H9 (cell line): ENCODE data around the gene ANAPC2. TPM values are rescaled to one million over a fixed set of nuclear protein-coding genes. Genes with fewer than 3 reads are reported as not detected.
A peak's percentile ranks its signal among the peaks of the same experiment; 100 is the strongest.

ENCODE experiments used
- DNase-seq: peaks from one replicate; pipeline ENCODE4 v3.0.0-alpha.2; 2017
- H2AFZ ChIP-seq: one replicate; pipeline ENCODE4 v1.6.1; 2013; ENCODE audit warnings: mild to moderate bottlenecking, low read length, control low read depth, moderate library complexity
- H2AK5ac ChIP-seq: 2 replicates; pipeline ENCODE4 v1.6.1; 2013; ENCODE audit warnings: low read length, control low read depth, mixed read lengths; ENCODE audit not compliant: insufficient read length
- H2BK120ac ChIP-seq: one replicate; pipeline ENCODE4 v1.6.1; 2013; ENCODE audit warnings: low read depth, mild to moderate bottlenecking, low read length, control low read depth, inconsistent platforms; ENCODE audit not compliant: poor library complexity, severe bottlenecking
- H2BK12ac ChIP-seq: 2 replicates; pipeline ENCODE4 v1.6.1; 2013; ENCODE audit warnings: low read length, control low read depth, mixed read lengths, low read depth; ENCODE audit not compliant: insufficient read length
- H2BK15ac ChIP-seq: 2 replicates; pipeline ENCODE4 v1.6.1; 2013; ENCODE audit warnings: low read depth, low read length, control low read depth
- H2BK20ac ChIP-seq: one replicate; pipeline ENCODE4 v1.6.1; 2013; ENCODE audit warnings: low read depth, mild to moderate bottlenecking, low read length, control low read depth, inconsistent platforms; ENCODE audit not compliant: poor library complexity, severe bottlenecking
- H2BK5ac ChIP-seq: 2 replicates; pipeline ENCODE4 v1.6.1; 2013; ENCODE audit warnings: low read length, control low read depth, mixed read lengths; ENCODE audit not compliant: insufficient read length
- H3K14ac ChIP-seq: 2 replicates; pipeline ENCODE4 v1.6.1; 2013; ENCODE audit warnings: low read length, control low read depth; ENCODE audit not compliant: insufficient read depth
- H3K18ac ChIP-seq: 2 replicates; pipeline ENCODE4 v1.6.1; 2013; ENCODE audit warnings: low read depth, mild to moderate bottlenecking, mixed read lengths, low read length, control low read depth; ENCODE audit not compliant: insufficient read length
- H3K23ac ChIP-seq: 2 replicates; pipeline ENCODE4 v1.6.1; 2013; ENCODE audit warnings: low read length, control low read depth, mixed read lengths, low read depth; ENCODE audit not compliant: insufficient read length
- H3K23me2 ChIP-seq: 2 replicates; pipeline ENCODE4 v1.6.1; 2013; ENCODE audit warnings: low read depth, mild to moderate bottlenecking, mixed read lengths, low read length, control low read depth; ENCODE audit not compliant: insufficient read length, poor library complexity, severe bottlenecking
- H3K27ac ChIP-seq: 2 replicates; pipeline ENCODE4 v1.5.1; 2013; ENCODE audit warnings: low read length, control low read depth, mixed read lengths, low read depth; ENCODE audit not compliant: insufficient read length
- H3K27me3 ChIP-seq: 2 replicates; pipeline ENCODE4 v1.6.1; 2013; ENCODE audit warnings: low read length, control low read depth, inconsistent platforms; ENCODE audit not compliant: insufficient read depth
- H3K4ac ChIP-seq: 2 replicates; pipeline ENCODE4 v1.6.1; 2013; ENCODE audit warnings: low read depth, mild to moderate bottlenecking, control low read depth, inconsistent platforms, low read length, moderate library complexity
- H3K4me1 ChIP-seq: 2 replicates; pipeline ENCODE4 v1.6.1; 2013; ENCODE audit warnings: low read length, control low read depth, inconsistent platforms; ENCODE audit not compliant: insufficient read depth
- H3K4me2 ChIP-seq: 2 replicates; pipeline ENCODE4 v1.6.1; 2013; ENCODE audit warnings: low read length, control low read depth, mixed read lengths; ENCODE audit not compliant: insufficient read length, insufficient read depth
- H3K56ac ChIP-seq: 2 replicates; pipeline ENCODE4 v1.6.1; 2013; ENCODE audit warnings: low read depth, mild to moderate bottlenecking, mixed read lengths, low read length, control low read depth; ENCODE audit not compliant: insufficient read length
- H3K79me1 ChIP-seq: 2 replicates; pipeline ENCODE4 v1.6.1; 2013; ENCODE audit warnings: low read depth, mild to moderate bottlenecking, moderate library complexity, low read length, control low read depth, inconsistent platforms; ENCODE audit not compliant: insufficient read depth, poor library complexity, severe bottlenecking
- H3K79me2 ChIP-seq: 2 replicates; pipeline ENCODE4 v1.6.1; 2013; ENCODE audit warnings: low read length, control low read depth, inconsistent platforms; ENCODE audit not compliant: insufficient read depth
- H3K9ac ChIP-seq: 2 replicates; pipeline ENCODE4 v1.6.1; 2013; ENCODE audit warnings: low read length, control low read depth, mixed read lengths; ENCODE audit not compliant: insufficient read length; ENCODE audit errors: extremely low read depth
- H3K9me3 ChIP-seq: one replicate; pipeline ENCODE4 v1.6.1; 2013; ENCODE audit warnings: low read depth, low read length, inconsistent platforms; ENCODE audit not compliant: control insufficient read depth
- H3T11ph ChIP-seq: one replicate; pipeline ENCODE4 v1.6.1; 2013; ENCODE audit warnings: mild to moderate bottlenecking, low read length, control low read depth, inconsistent platforms
- H4K20me1 ChIP-seq: one replicate; pipeline ENCODE4 v1.6.1; 2013; ENCODE audit not compliant: control insufficient read depth, insufficient read length, insufficient read depth
- H4K5ac ChIP-seq: 2 replicates; pipeline ENCODE4 v1.6.1; 2013; ENCODE audit warnings: low read depth, mild to moderate bottlenecking, mixed read lengths, low read length, control low read depth; ENCODE audit not compliant: insufficient read length
- H4K8ac ChIP-seq: replicated peaks from 2 replicates; pipeline ENCODE4 v1.6.1; 2013; ENCODE audit warnings: low read length, control low read depth, mixed read lengths, low read depth; ENCODE audit not compliant: insufficient read length
- H4K91ac ChIP-seq: 2 replicates; pipeline ENCODE4 v1.6.1; 2013; ENCODE audit warnings: low read depth, mild to moderate bottlenecking, moderate library complexity, mixed read lengths, low read length, control low read depth; ENCODE audit not compliant: insufficient read length
- H3K27ac Mint-ChIP-seq, 3 experiments: 2 replicates in 2 of 3; 3 replicates in 1 of 3; pipeline ENCODE4 v1.8.0; 2020 to 2021; ENCODE audit warnings: mixed read lengths in 3 of 3, mild to moderate bottlenecking in 1 of 3, moderate library complexity in 1 of 3
- H3K27me3 Mint-ChIP-seq: 2 replicates; pipeline ENCODE4 v1.8.0; 2021; ENCODE audit warnings: low read depth, mild to moderate bottlenecking, moderate library complexity, mixed read lengths
- H3K36me3 Mint-ChIP-seq, 3 experiments: 2 replicates in 2 of 3; 3 replicates in 1 of 3; pipeline ENCODE4 v1.8.0; 2020 to 2021; ENCODE audit warnings: low read depth in 3 of 3, mixed read lengths in 3 of 3; ENCODE audit not compliant: insufficient read depth in 1 of 3
- H3K4me1 Mint-ChIP-seq, 2 experiments: 2 replicates each; pipeline ENCODE4 v1.8.0; 2020; ENCODE audit warnings: mixed read lengths in 2 of 2
- H3K4me3 Mint-ChIP-seq, 2 experiments: 2 replicates in 1 of 2; 3 replicates in 1 of 2; pipeline ENCODE4 v1.8.0; 2020 to 2021; ENCODE audit warnings: mild to moderate bottlenecking in 2 of 2, mixed read lengths in 2 of 2, moderate library complexity in 1 of 2
- H3K9me3 Mint-ChIP-seq, 2 experiments: 2 replicates in 1 of 2; 3 replicates in 1 of 2; pipeline ENCODE4 v1.8.0; 2020; ENCODE audit warnings: mild to moderate bottlenecking in 2 of 2, mixed read lengths in 2 of 2, moderate library complexity in 1 of 2
- CTCF ChIP-seq: fragments of 200-600 bp; sonication (generic); conservative IDR thresholded peaks from 3 replicates; pipeline ENCODE4 v1.8.0; 2021; ENCODE audit warnings: antibody characterized with exemption, mild to moderate bottlenecking
- WGBS: extraction: QIAGEN DNeasy Blood & Tissue Kit; methylation state at CpG from one replicate; pipeline ENCODE4 v1.1.7; 2013; ENCODE audit warnings: missing lambda C conversion rate, low lambda C conversion rate, mixed read lengths; ENCODE audit not compliant: insufficient read length; ENCODE audit errors: extremely low coverage; 5-methylcytosine and 5-hydroxymethylcytosine counted together
- total RNA-seq: library from RNA; stranded (reverse); gene quantifications from 2 replicates; pipeline ENCODE4 v1.2.1, GENCODE V29; 2021

Gene ANAPC2
- total RNA-seq, 1 experiment from 2014 or later: 54.8 TPM

GRCh38 chr9:137218754-137219271 is 30.5 kb upstream of the ANAPC2 start:
- no peak overlapping the region for H3K4me2 ChIP-seq
- no peak overlapping the region for H3K56ac ChIP-seq
- no peak overlapping the region for H4K5ac ChIP-seq
- no peak overlapping the region for H2AFZ ChIP-seq
- H3K4ac ChIP-seq: no peak overlapping the region
- H3K4me1 Mint-ChIP-seq: peaks cover 4 to 8% of the 10 kb centered on the region in 2 experiments
- H4K91ac ChIP-seq: no peak overlapping the region
- H3K9me3 Mint-ChIP-seq: no peaks in the 10 kb centered on the region
- H2BK12ac ChIP-seq: no peak overlapping the region
- no peak overlapping the region for H4K8ac ChIP-seq
- no peak overlapping the region for H3K18ac ChIP-seq
- H3K79me2 ChIP-seq: no peaks in the 10 kb centered on the region
- no peak overlapping the region for H3K9ac ChIP-seq
- no peak overlapping the region for H2BK120ac ChIP-seq
- no peaks in the 10 kb centered on the region for H3K27me3 Mint-ChIP-seq
- no peaks in the 10 kb centered on the region for H3K79me1 ChIP-seq
- H3K23ac ChIP-seq: no peak overlapping the region
- H3K23me2 ChIP-seq: peaks cover 12% of the 10 kb centered on the region
- H3K36me3 Mint-ChIP-seq: peaks cover 3 to 19% (median 5%) of the 10 kb centered on the region in 3 experiments; a peak in 3 of 7 replicates
- H3K27ac Mint-ChIP-seq: 0 out of 7 replicates have a peak overlapping the region, but pooled peaks of 1 of the 3 experiments have one; percentile 57
- no peak for TF ChIP-seq CTCF
- no peak overlapping the region; a peak in 1 of 5 replicates for H3K4me3 Mint-ChIP-seq
- DNase-seq: no peak
- H3K27me3 ChIP-seq: no peaks in the 10 kb centered on the region
- H3K4me1 ChIP-seq: no peaks in the 10 kb centered on the region; the same call in 1 of the 2 replicates
- no peak overlapping the region for H3T11ph ChIP-seq
- WGBS: no CpG with 5 or more reads among the region's 12 CpGs
- H3K14ac ChIP-seq: no peak overlapping the region
- no peak overlapping the region for H2BK15ac ChIP-seq
- H3K9me3 ChIP-seq: no peaks in the 10 kb centered on the region
- H2BK20ac ChIP-seq: no peak overlapping the region
- no peak overlapping the region for H3K27ac ChIP-seq
- H2AK5ac ChIP-seq: no peak overlapping the region
- no peaks in the 10 kb centered on the region for H4K20me1 ChIP-seq
- no peak overlapping the region for H2BK5ac ChIP-seq
